Activated naive CD8-positive, alpha-beta T cell treated with anti-CD3 and anti-CD28 coated beads, Interleukin-2, amount 10 ng/mL, durations not matched to agents 7 days and 5 days (primary cell): ENCODE measurements around the gene LTB4R2. TPM values are rescaled to one million over a fixed set of nuclear protein-coding genes. Genes with fewer than 3 reads are reported as not detected.

Source experiments
- ATAC-seq: fragments of 150-1000 bp; cut with Tn5 transposase; one replicate; pipeline ENCODE4 v1.10.0; 2021; ENCODE audit warnings: low read depth, moderate library complexity
- POLR2A ChIA-PET: fragments of 350-600 bp; sonication (Branson Sonifier 250); formaldehyde crosslinking; loops from one replicate; lab custom pipeline; 2021; ENCODE audit warnings: antibody characterized with exemption; lab: Charles Lee
- DNase-seq: peaks from one replicate; pipeline ENCODE4 v3.0.0; 2021
- H3K27ac Mint-ChIP-seq: one replicate; pipeline ENCODE4 v1.8.0; 2022; ENCODE audit warnings: mild to moderate bottlenecking, mixed read lengths
- H3K27me3 Mint-ChIP-seq: one replicate; pipeline ENCODE4 v1.8.0; 2022; ENCODE audit warnings: mild to moderate bottlenecking, moderate library complexity, mixed read lengths
- H3K36me3 Mint-ChIP-seq: one replicate; pipeline ENCODE4 v1.8.0; 2021; ENCODE audit warnings: mild to moderate bottlenecking, mixed read lengths
- H3K4me1 Mint-ChIP-seq: one replicate; pipeline ENCODE4 v1.8.0; 2021; ENCODE audit warnings: mixed read lengths
- H3K4me3 Mint-ChIP-seq: one replicate; pipeline ENCODE4 v1.8.0; 2022; ENCODE audit warnings: mild to moderate bottlenecking, moderate library complexity, mixed read lengths
- H3K9me3 Mint-ChIP-seq: one replicate; pipeline ENCODE4 v1.8.0; 2021; ENCODE audit warnings: mixed read lengths
- total RNA-seq, 2 experiments: library from RNA; stranded (reverse); gene quantifications; one replicate each; pipeline ENCODE4 v1.2.3, GENCODE V29; 2021

LTB4R2 gene
- total RNA-seq, 2 experiments from 2014 or later: 19.4 to 21.2 TPM

- DNase-seq: peak; percentile 83
- Mint-ChIP-seq H3K27me3 (no peaks in the 10 kb centered on the region), H3K9me3 (no peaks in the 10 kb centered on the region), H3K4me1 (peaks cover 66% of the 10 kb centered on the region), H3K4me3 (peak within 1 kb of the TSS; percentile 84), H3K27ac (peak within 1 kb of the TSS; percentile 84), H3K36me3 (peaks cover 29% of the 10 kb centered on the region)
- POLR2A ChIA-PET: interaction anchor here (0.6 to 5.7 kb wide), 16 partner anchors 8 to 276 kb away, joined by 3 to 43 read pairs (median 6); partner anchors contain the start of genes ADCY4, CBLN3, DHRS1 and IRF9
- peak; percentile 88 for ATAC-seq
These were observed 985 bp downstream of the LTB4R2 start, which contains the start of gene LTB4R for GRCh38 chr14:24310646-24311604. TSS of gene LTB4R (plus strand) at chr14:24311502. CDS start at chr14:24315652, 4,150 bp downstream.

GRCh38 chr14:24311837-24312615, 2.1 kb downstream of the LTB4R2 start:
- Mint-ChIP-seq H3K4me3 (peak overlapping the region; percentile 84), H3K4me1 (peaks cover 65% of the 10 kb centered on the region), H3K36me3 (peaks cover 26% of the 10 kb centered on the region), H3K27ac (peak overlapping the region; percentile 84), H3K27me3 (no peaks in the 10 kb centered on the region), H3K9me3 (no peaks in the 10 kb centered on the region)
- DNase-seq (no peak), ATAC-seq (no peak)
- POLR2A ChIA-PET: interaction anchor here (0.6 to 5.7 kb wide), 8 partner anchors 13 to 277 kb away, joined by 3 to 43 read pairs (median 14); partner anchors contain the start of genes CBLN3, DHRS1, IRF9 and KHNYN

GRCh38 chr14:24312736-24313507, 3.0 kb downstream of the LTB4R2 start:
- Mint-ChIP-seq H3K36me3 (peaks cover 28% of the 10 kb centered on the region), H3K27ac (peak overlapping the region; percentile 84), H3K9me3 (no peaks in the 10 kb centered on the region), H3K27me3 (no peaks in the 10 kb centered on the region), H3K4me3 (peak overlapping the region; percentile 84), H3K4me1 (peaks cover 64% of the 10 kb centered on the region)
- POLR2A ChIA-PET: interaction anchor here (0.7 to 4.2 kb wide), 11 partner anchors 13 to 152 kb away, joined by 3 to 30 read pairs (median 6); partner anchors contain the start of genes CBLN3, CHMP4A, DHRS1 and IRF9
- DNase-seq (peak; percentile 47), ATAC-seq (no peak)

- Mint-ChIP-seq H3K4me3 (peak overlapping the region; percentile 84), H3K9me3 (no peaks in the 10 kb centered on the region), H3K27me3 (no peaks in the 10 kb centered on the region), H3K4me1 (peaks cover 61% of the 10 kb centered on the region), H3K36me3 (peaks cover 25% of the 10 kb centered on the region), H3K27ac (peak overlapping the region; percentile 84)
- POLR2A ChIA-PET: interaction anchor here (0.7 to 4.2 kb wide), 7 partner anchors 14 to 128 kb away, joined by 3 to 30 read pairs (median 4); partner anchors contain the start of genes CBLN3, CHMP4A, DHRS1 and KHNYN
- ATAC-seq (no peak), DNase-seq (no peak)
These were observed 4.0 kb downstream of the LTB4R2 start for GRCh38 chr14:24313913-24314312.

- Mint-ChIP-seq H3K9me3 (no peaks in the 10 kb centered on the region), H3K36me3 (peaks cover 20% of the 10 kb centered on the region), H3K4me1 (peaks cover 54% of the 10 kb centered on the region), H3K4me3 (peak overlapping the region; percentile 84), H3K27ac (peak overlapping the region; percentile 84), H3K27me3 (peaks cover 3% of the 10 kb centered on the region)
- POLR2A ChIA-PET: interaction anchor here (1.5 to 1.8 kb wide), 3 partner anchors 15 to 127 kb away, joined by 4 to 9 read pairs (median 7); partner anchors contain the start of genes DHRS1 and NOP9
- ATAC-seq: no peak
- DNase-seq: no peak
These were observed 4.6 kb downstream of the LTB4R2 start for GRCh38 chr14:24314377-24315193.

- H3K9me3 Mint-ChIP-seq: no peaks in the 10 kb centered on the region
- ATAC-seq: no peak
- H3K36me3 Mint-ChIP-seq: peaks cover 19% of the 10 kb centered on the region
- peak overlapping the region; percentile 17 for H3K27ac Mint-ChIP-seq
- DNase-seq: no peak
- POLR2A ChIA-PET: no interaction called here
- H3K4me1 Mint-ChIP-seq: peaks cover 47% of the 10 kb centered on the region
- H3K4me3 Mint-ChIP-seq: peak overlapping the region; percentile 12
- H3K27me3 Mint-ChIP-seq: peaks cover 10% of the 10 kb centered on the region
These were observed 5.4 kb downstream of the LTB4R2 start for GRCh38 chr14:24315243-24315806.

GRCh38 chr14:24315807-24316596, 6.1 kb downstream of the LTB4R2 start:
- DNase-seq (no peak), ATAC-seq (no peak)
- peaks cover 19% of the 10 kb centered on the region for H3K36me3 Mint-ChIP-seq
- no peak overlapping the region for H3K4me3 Mint-ChIP-seq
- POLR2A ChIA-PET: no interaction called here
- peak overlapping the region; percentile 17 for H3K27ac Mint-ChIP-seq
- H3K9me3 Mint-ChIP-seq: no peaks in the 10 kb centered on the region
- peaks cover 46% of the 10 kb centered on the region for H3K4me1 Mint-ChIP-seq
- H3K27me3 Mint-ChIP-seq: peaks cover 12% of the 10 kb centered on the region

GRCh38 chr14:24316597-24316950, 6.6 kb downstream of the LTB4R2 start:
- H3K36me3 Mint-ChIP-seq: peaks cover 19% of the 10 kb centered on the region
- peaks cover 46% of the 10 kb centered on the region for H3K4me1 Mint-ChIP-seq
- H3K27me3 Mint-ChIP-seq: peaks cover 12% of the 10 kb centered on the region
- ATAC-seq (no peak), DNase-seq (no peak)
- no peak overlapping the region for H3K27ac Mint-ChIP-seq
- POLR2A ChIA-PET: no interaction called here
- no peaks in the 10 kb centered on the region for H3K9me3 Mint-ChIP-seq
- no peak overlapping the region for H3K4me3 Mint-ChIP-seq

GRCh38 chr14:24317141-24317928, 7.4 kb downstream of the LTB4R2 start:
- H3K4me1 Mint-ChIP-seq: peaks cover 38% of the 10 kb centered on the region
- no peak overlapping the region for H3K27ac Mint-ChIP-seq
- H3K9me3 Mint-ChIP-seq: no peaks in the 10 kb centered on the region
- POLR2A ChIA-PET: interaction anchor here (0.5 kb wide), 1 partner anchor 44 kb away, joined by 3 read pairs; no protein-coding TSS in a partner anchor
- H3K36me3 Mint-ChIP-seq: peaks cover 16% of the 10 kb centered on the region
- ATAC-seq: no peak
- H3K27me3 Mint-ChIP-seq: peaks cover 12% of the 10 kb centered on the region
- H3K4me3 Mint-ChIP-seq: no peak overlapping the region
- DNase-seq: no peak

GRCh38 chr14:24321212-24321975, 11.5 kb downstream of the LTB4R2 start:
- DNase-seq (no peak), ATAC-seq (no peak)
- POLR2A ChIA-PET: interaction anchor here (1.6 kb wide), 1 partner anchor 75 kb away, joined by 4 read pairs; no protein-coding TSS in a partner anchor
- H3K9me3 Mint-ChIP-seq: no peaks in the 10 kb centered on the region
- H3K4me1 Mint-ChIP-seq: peaks cover 11% of the 10 kb centered on the region
- H3K4me3 Mint-ChIP-seq: no peak overlapping the region
- no peak overlapping the region for H3K27ac Mint-ChIP-seq
- peaks cover 4% of the 10 kb centered on the region for H3K36me3 Mint-ChIP-seq
- peaks cover 13% of the 10 kb centered on the region for H3K27me3 Mint-ChIP-seq
